Endothelial cell of umbilical vein (primary cell): ENCODE data around the gene WAC. TPM values are rescaled to one million over a fixed set of nuclear protein-coding genes. Genes with fewer than 3 reads are reported as not detected.

Source experiments
- BruUV-seq: library from RNA; stranded (reverse); fragments of 400-500 nt; replicated peaks from 2 replicates; lab custom pipeline; 2021; lab: Mats Ljungman, UMichigan
- CTCF ChIA-PET: fragments of 300-600, 350-600 bp; sonication (Branson Sonifier 250); formaldehyde crosslinking; loops from one replicate; lab custom pipeline; 2021; ENCODE audit warnings: antibody characterized with exemption, inconsistent platforms; lab: Charles Lee
- POLR2A ChIA-PET: fragments of 300-600, 350-600 bp; sonication (Branson Sonifier 250); formaldehyde crosslinking; loops from one replicate; lab custom pipeline; 2021; ENCODE audit warnings: antibody characterized with exemption, inconsistent platforms; lab: Charles Lee
- DNase-seq: peaks from one replicate; pipeline ENCODE4 v3.0.0-alpha.2; 2011; ENCODE audit warnings: low read depth, low spot score
- FAIRE-seq: peaks from 2 replicates; lab custom pipeline; 2011; peaks lifted over from hg19 to GRCh38; lab: Jason Lieb, UNC
- H2AFZ ChIP-seq: 2 replicates; pipeline ENCODE4 v1.6.0; 2012; ENCODE audit warnings: low read depth, low read length, control low read depth, inconsistent platforms
- H3K27ac ChIP-seq: 2 replicates; pipeline ENCODE4 v1.5.1; 2011; ENCODE audit warnings: low read depth, mild to moderate bottlenecking, control low read depth, low read length, moderate library complexity; ENCODE audit not compliant: insufficient read depth
- H3K27me3 ChIP-seq, 2 experiments: 2 replicates each; pipeline versions ENCODE4 v1.6.0 to v1.6.1; 2011; ENCODE audit warnings: low read length in 2 of 2, mixed read lengths in 1 of 2; ENCODE audit not compliant: control insufficient read depth in 2 of 2, insufficient read depth in 2 of 2
- H3K36me3 ChIP-seq, 2 experiments: 2 replicates in 1 of 2; 3 replicates in 1 of 2; pipeline ENCODE4 v1.5.1; 2011; ENCODE audit warnings: low read length in 2 of 2, mild to moderate bottlenecking in 1 of 2, moderate library complexity in 1 of 2; ENCODE audit not compliant: control insufficient read depth in 2 of 2, insufficient read depth in 2 of 2; ENCODE audit errors: extremely low read depth in 1 of 2
- H3K4me1 ChIP-seq: 3 replicates; pipeline ENCODE4 v1.5.1; 2011; ENCODE audit warnings: mild to moderate bottlenecking, low read length; ENCODE audit not compliant: control insufficient read depth, insufficient read depth; ENCODE audit errors: extremely low read depth
- H3K4me2 ChIP-seq: 2 replicates; pipeline ENCODE4 v1.6.1; 2011; ENCODE audit warnings: low read length, control low read depth, mixed read lengths; ENCODE audit not compliant: insufficient read depth
- H3K4me3 ChIP-seq, 3 experiments: fragments of 200-600 bp in 1 of 3; sonication (generic), shearing (Covaris generic) in 1 of 3; replicated peaks in 1 of 3; 2 replicates each; pipeline ENCODE4 v1.5.1; 2011 to 2016; ENCODE audit warnings: control low read depth in 3 of 3, low read length in 3 of 3, mild to moderate bottlenecking in 2 of 3, inconsistent platforms in 1 of 3, low read depth in 1 of 3, moderate library complexity in 1 of 3; ENCODE audit not compliant: insufficient read depth in 1 of 3
- H3K79me2 ChIP-seq: 2 replicates; pipeline ENCODE4 v1.6.0; 2012; ENCODE audit warnings: low read length, inconsistent platforms; ENCODE audit not compliant: control insufficient read depth, insufficient read depth
- H3K9ac ChIP-seq: replicated peaks from 2 replicates; pipeline ENCODE3; 2011; ENCODE audit warnings: low read length, control low read depth; ENCODE audit not compliant: insufficient read depth; ENCODE audit errors: extremely low read depth
- H3K9me1 ChIP-seq: replicated peaks from 3 replicates; pipeline ENCODE4 v1.6.0; 2011; ENCODE audit warnings: mild to moderate bottlenecking, low read length; ENCODE audit not compliant: control insufficient read depth, insufficient read depth; ENCODE audit errors: extremely low read depth
- H3K9me3 ChIP-seq: replicated peaks from 2 replicates; pipeline ENCODE4 v1.5.1; 2012; ENCODE audit warnings: low read length, inconsistent platforms; ENCODE audit not compliant: control insufficient read depth, insufficient read depth
- H4K20me1 ChIP-seq: replicated peaks from 2 replicates; pipeline ENCODE3; 2011; ENCODE audit warnings: mild to moderate bottlenecking, low read length; ENCODE audit not compliant: control insufficient read depth, insufficient read depth; ENCODE audit errors: extremely low read depth
- EZH2 ChIP-seq: IDR thresholded peaks from 2 replicates; pipeline ENCODE4 v1.6.1; 2012; ENCODE audit warnings: borderline replicate concordance, low read depth, mild to moderate bottlenecking, moderate library complexity, low read length, inconsistent platforms; ENCODE audit not compliant: severe bottlenecking
- GATA2 ChIP-seq: IDR thresholded peaks from 2 replicates; pipeline ENCODE4 v1.7.0; 2011; ENCODE audit warnings: low read depth, mild to moderate bottlenecking, moderate library complexity, mixed read lengths, low read length; ENCODE audit not compliant: insufficient read length, insufficient read depth
- MAX ChIP-seq: IDR thresholded peaks from 2 replicates; pipeline ENCODE4 v1.6.1; 2011; ENCODE audit not compliant: insufficient read depth, insufficient read length
- POLR2AphosphoS5 ChIP-seq: IDR thresholded peaks from 2 replicates; pipeline ENCODE4 v1.6.1; 2012; ENCODE audit warnings: low read depth, mild to moderate bottlenecking, control low read depth, low read length, moderate library complexity; ENCODE audit not compliant: insufficient read depth
- dilution Hi-C: fragments of 300-500 bp; cut with MboI; formaldehyde crosslinking; loops from one replicate; pipeline ENCODE4 v1.15.0; 2019; ENCODE audit warnings: low sequenced_read_pairs; ENCODE audit not compliant: extremely low pct_ligation_motif_present
- intact Hi-C: fragments of 100-400 bp; cut with micrococcal nuclease; formaldehyde crosslinking; loops from one replicate; pipeline ENCODE4 v1.10.0; 2022
- polyA plus RNA-seq, 4 experiments: library from polyadenylated mRNA; depleted of rRNA in 3 of 4; stranded (reverse) in 3 of 4; unstranded in 1 of 4; fragments of >200 nt; gene quantifications; 2 replicates each; pipeline versions ENCODE4 v1.2.1 to v1.2.3, GENCODE V29; 2011 to 2012; ENCODE audit warnings: missing spikeins in 1 of 4
- total RNA-seq: library from RNA; stranded (reverse); gene quantifications from 2 replicates; pipeline ENCODE4 v1.2.3, GENCODE V29; 2021

The WAC gene
- total and polyA plus RNA-seq, 2 donors (not counting 3 experiments of a cell fraction or from before 2014, with no cell fraction given), result 49.2 to 101 TPM

DNA sequence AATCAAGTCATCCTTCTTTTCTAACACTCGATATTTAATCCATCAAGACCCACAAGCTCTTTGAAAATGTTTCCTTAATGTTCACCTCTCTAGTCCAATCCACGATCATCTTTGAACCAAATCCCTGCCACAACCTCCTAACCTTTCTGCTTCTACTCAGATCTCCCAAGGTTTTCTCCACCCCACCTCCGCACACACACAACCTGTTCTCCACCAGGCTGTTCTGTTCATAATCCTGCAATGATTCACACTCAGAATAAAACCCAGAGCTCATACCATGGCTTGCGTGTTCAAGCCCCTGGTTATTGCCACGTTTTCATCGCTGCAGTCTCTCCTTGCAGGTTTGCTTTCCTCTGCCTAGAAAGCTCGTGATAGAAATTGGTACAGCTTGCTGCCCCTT, 90.6 kb downstream of the WAC start:
- TF ChIP-seq MAX, result no peak
- no peak for TF ChIP-seq POLR2AphosphoS5
- TF ChIP-seq GATA2, result no peak
- peaks cover 0 to 7% of the 10 kb centered on the region in 2 experiments for H3K36me3 ChIP-seq
- H3K4me2 ChIP-seq, result no peak overlapping the region
- H3K4me3 ChIP-seq, result no peak overlapping the region
- peaks cover 1 to 5% of the 10 kb centered on the region in 2 experiments for H3K27me3 ChIP-seq
- H3K4me1 ChIP-seq, result no peaks in the 10 kb centered on the region
- peaks cover 3% of the 10 kb centered on the region for H4K20me1 ChIP-seq
- no peak overlapping the region for H3K27ac ChIP-seq
- DNase-seq, result no peak
- FAIRE-seq, result no peak
- dilution Hi-C loops (no loop called here), intact Hi-C loops (loop anchor here (10.0 kb wide), 1 partner anchor 621 kb away; no protein-coding TSS in a partner anchor)
- no peaks in the 10 kb centered on the region for H3K9me3 ChIP-seq
- no peak overlapping the region for H2AFZ ChIP-seq
- H3K79me2 ChIP-seq, result no peaks in the 10 kb centered on the region
- no peaks in the 10 kb centered on the region for H3K9me1 ChIP-seq
- no peak overlapping the region for H3K9ac ChIP-seq
- no TSS peak for BruUV-seq
- CTCF ChIA-PET, result interaction anchor here (1.9 to 10.2 kb wide), 2 partner anchors 40 to 680 kb away, joined by 6 to 130 read pairs; no protein-coding TSS in a partner anchor
- POLR2A ChIA-PET, result no interaction called here

DNA sequence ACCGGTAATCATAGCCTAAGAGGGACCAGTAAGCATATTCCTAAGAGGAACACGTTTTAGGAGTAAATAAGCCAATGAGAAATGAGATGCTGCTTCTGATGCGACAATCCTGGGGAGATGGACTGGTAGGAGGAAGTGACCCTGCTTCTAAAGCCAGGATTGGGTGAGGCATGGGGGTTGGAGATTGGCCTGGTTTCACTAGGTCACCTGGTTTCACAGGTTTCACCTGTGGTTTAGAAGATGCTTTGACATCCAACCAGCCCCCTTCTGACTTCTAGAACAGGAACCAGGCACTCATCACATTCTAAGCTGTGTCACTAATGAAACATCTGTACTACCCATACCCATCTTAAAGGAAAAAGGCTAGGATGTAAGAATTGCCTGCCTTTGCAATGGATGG, 91.4 kb downstream of the WAC start:
- CTCF ChIA-PET, result interaction anchor here (1.9 to 10.2 kb wide), 2 partner anchors 40 to 679 kb away, joined by 6 to 130 read pairs; no protein-coding TSS in a partner anchor
- Histone ChIP-seq H2AFZ (no peak overlapping the region), H3K36me3 (peaks cover 0 to 5% of the 10 kb centered on the region in 2 experiments), H3K4me2 (no peak overlapping the region), H3K27ac (no peak overlapping the region), H4K20me1 (no peaks in the 10 kb centered on the region), H3K27me3 (peaks cover 4 to 7% of the 10 kb centered on the region in 2 experiments), H3K9me3 (no peaks in the 10 kb centered on the region), H3K4me1 (no peaks in the 10 kb centered on the region), H3K79me2 (no peaks in the 10 kb centered on the region), H3K4me3 (no peak overlapping the region), H3K9me1 (no peaks in the 10 kb centered on the region), H3K9ac (no peak overlapping the region)
- TF ChIP-seq POLR2AphosphoS5, result peak; percentile 18
- no peak for TF ChIP-seq MAX
- no peak for TF ChIP-seq EZH2
- TF ChIP-seq GATA2, result no peak
- POLR2A ChIA-PET, result no interaction called here
- dilution Hi-C loops (no loop called here), intact Hi-C loops (loop anchor here (10.0 kb wide), 1 partner anchor 620 kb away; no protein-coding TSS in a partner anchor)
- DNase-seq (no peak), FAIRE-seq (no peak)
- no TSS peak for BruUV-seq
